Adrenal gland (tissue), 5 donors: Measurements from ENCODE around the gene PGBD5.

Experiments used
- CTCF ChIP-seq, 6 experiments: fragments of 450-650 bp in 4 of 6; fragments of 200-600 bp in 2 of 6; sonication (generic) in 1 of 6; IDR thresholded peaks; 1 replicate in 5 of 6; 2 replicates in 1 of 6; pipeline versions ENCODE4 v1.5.1 to v1.8.0; 2016 to 2021; ENCODE audit warnings: antibody characterized with exemption in 6 of 6, mild to moderate bottlenecking in 2 of 6, moderate library complexity in 1 of 6
- POLR2A ChIP-seq, 2 donors: fragments of 450-650 bp; IDR thresholded peaks; one replicate each; pipeline ENCODE4 v1.6.1; 2017; ENCODE audit warnings: antibody characterized with exemption in 2 of 2, mild to moderate bottlenecking in 2 of 2, moderate library complexity in 1 of 2
- donor health status: DM: no; HTN: no; CAD: no.

GRCh38 chr1:230408971-230409370 lies 17.2 kb downstream of the PGBD5 start:
- TF ChIP-seq CTCF (IDR thresholded peaks at IDR 0.05) (no peak), POLR2A (IDR thresholded peaks at IDR 0.05) (no peak)
